Prostate gland (tissue), 2 donors: Measurements from ENCODE around the gene PTEN.

Source experiments
- POLR2A ChIP-seq: fragments of 450-650 bp; IDR thresholded peaks from one replicate; pipeline ENCODE4 v1.6.1; 2016; ENCODE audit warnings: antibody characterized with exemption, mild to moderate bottlenecking
- TF ChIP-seq, protein P1 (sequence below), 4 experiments: fragments of 200-600 bp in 2 of 4; fragments of 450-650 bp in 2 of 4; sonication (generic) in 2 of 4; IDR thresholded peaks; 1 replicate in 3 of 4; 2 replicates in 1 of 4; pipeline ENCODE4 v1.5.1; 2016 to 2019; ENCODE audit warnings: antibody characterized with exemption in 4 of 4, mild to moderate bottlenecking in 2 of 4, moderate library complexity in 2 of 4

DNA sequence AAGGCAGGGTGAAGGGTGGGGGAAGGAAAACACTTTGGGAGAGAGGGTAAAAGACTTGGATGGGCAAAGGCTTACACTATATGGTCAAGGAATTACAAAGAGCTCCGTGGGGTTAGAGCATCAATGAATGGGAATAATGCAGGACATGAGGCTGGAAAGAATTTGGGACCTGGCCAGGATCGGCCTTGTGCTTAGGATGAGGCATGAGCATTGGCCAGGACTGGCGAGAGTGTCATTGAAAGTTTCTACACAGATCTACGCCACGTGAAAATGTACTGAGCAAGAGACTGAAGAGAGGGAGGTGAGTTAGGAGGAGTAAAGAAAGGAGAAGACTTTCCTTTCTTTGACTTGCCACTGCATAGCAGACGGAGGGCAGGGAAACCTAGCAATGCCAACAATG lies 142.8 kb downstream of the PTEN start:
- TF ChIP-seq, protein P1, sequence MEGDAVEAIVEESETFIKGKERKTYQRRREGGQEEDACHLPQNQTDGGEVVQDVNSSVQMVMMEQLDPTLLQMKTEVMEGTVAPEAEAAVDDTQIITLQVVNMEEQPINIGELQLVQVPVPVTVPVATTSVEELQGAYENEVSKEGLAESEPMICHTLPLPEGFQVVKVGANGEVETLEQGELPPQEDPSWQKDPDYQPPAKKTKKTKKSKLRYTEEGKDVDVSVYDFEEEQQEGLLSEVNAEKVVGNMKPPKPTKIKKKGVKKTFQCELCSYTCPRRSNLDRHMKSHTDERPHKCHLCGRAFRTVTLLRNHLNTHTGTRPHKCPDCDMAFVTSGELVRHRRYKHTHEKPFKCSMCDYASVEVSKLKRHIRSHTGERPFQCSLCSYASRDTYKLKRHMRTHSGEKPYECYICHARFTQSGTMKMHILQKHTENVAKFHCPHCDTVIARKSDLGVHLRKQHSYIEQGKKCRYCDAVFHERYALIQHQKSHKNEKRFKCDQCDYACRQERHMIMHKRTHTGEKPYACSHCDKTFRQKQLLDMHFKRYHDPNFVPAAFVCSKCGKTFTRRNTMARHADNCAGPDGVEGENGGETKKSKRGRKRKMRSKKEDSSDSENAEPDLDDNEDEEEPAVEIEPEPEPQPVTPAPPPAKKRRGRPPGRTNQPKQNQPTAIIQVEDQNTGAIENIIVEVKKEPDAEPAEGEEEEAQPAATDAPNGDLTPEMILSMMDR (IDR thresholded peaks at IDR 0.05), result no peak
- TF ChIP-seq POLR2A, result no peak
